Esophagus squamous epithelium (tissue), 4 donors: ENCODE measurements around the gene MAN2A1.

Source experiments
- POLR2A ChIP-seq, 4 donors: fragments of 450-650 bp; IDR thresholded peaks; one replicate each; pipeline ENCODE4 v1.6.1; 2017; ENCODE audit warnings: antibody characterized with exemption in 4 of 4, mild to moderate bottlenecking in 4 of 4, moderate library complexity in 3 of 4
- TF ChIP-seq, protein P1 (sequence below), 6 experiments: fragments of 450-650 bp in 4 of 6; fragments of 200-600 bp in 2 of 6; sonication (generic) in 2 of 6; IDR thresholded peaks; one replicate each; pipeline ENCODE4 v1.5.1; 2016 to 2019; ENCODE audit warnings: antibody characterized with exemption in 6 of 6, mild to moderate bottlenecking in 4 of 6, moderate library complexity in 4 of 6

DNA sequence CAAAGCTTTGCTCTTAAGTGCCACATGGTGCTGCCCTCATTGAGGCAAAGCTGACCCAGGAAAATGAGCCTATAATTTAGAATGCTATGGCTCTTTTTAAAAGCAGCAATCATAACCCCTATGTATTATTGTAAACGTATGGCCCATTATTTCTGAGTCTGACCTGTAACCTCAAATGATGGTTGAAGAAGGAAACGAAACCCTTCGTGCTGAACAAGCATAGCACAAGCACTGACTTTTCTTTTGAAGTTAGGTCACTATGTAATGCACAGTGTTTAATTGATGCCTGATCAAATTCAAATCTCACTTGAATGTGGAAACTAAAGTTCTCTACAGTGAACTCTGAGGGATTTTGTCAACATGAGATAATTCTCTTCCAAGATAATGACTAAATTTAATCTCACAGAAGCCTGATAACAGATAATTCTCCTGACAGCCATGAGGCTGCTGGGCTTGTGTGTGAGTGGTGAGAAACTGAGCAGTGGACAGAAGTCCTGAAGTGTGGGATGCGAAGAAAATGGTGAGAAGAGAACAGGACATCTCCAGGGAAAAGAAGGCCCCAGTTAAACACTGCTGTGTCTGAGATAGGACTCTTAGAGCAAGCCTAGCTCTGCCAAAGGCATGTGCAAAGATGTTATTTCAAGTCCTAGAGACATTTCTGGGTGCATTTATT, 226.9 kb downstream of the MAN2A1 start:
- TF ChIP-seq, protein P1, sequence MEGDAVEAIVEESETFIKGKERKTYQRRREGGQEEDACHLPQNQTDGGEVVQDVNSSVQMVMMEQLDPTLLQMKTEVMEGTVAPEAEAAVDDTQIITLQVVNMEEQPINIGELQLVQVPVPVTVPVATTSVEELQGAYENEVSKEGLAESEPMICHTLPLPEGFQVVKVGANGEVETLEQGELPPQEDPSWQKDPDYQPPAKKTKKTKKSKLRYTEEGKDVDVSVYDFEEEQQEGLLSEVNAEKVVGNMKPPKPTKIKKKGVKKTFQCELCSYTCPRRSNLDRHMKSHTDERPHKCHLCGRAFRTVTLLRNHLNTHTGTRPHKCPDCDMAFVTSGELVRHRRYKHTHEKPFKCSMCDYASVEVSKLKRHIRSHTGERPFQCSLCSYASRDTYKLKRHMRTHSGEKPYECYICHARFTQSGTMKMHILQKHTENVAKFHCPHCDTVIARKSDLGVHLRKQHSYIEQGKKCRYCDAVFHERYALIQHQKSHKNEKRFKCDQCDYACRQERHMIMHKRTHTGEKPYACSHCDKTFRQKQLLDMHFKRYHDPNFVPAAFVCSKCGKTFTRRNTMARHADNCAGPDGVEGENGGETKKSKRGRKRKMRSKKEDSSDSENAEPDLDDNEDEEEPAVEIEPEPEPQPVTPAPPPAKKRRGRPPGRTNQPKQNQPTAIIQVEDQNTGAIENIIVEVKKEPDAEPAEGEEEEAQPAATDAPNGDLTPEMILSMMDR (IDR thresholded peaks at IDR 0.05), result no peak
- no peak for TF ChIP-seq POLR2A (IDR thresholded peaks at IDR 0.05)
